Pulmonary artery endothelial cell (primary cell): ENCODE results near the gene RGS5. TPM values are rescaled to one million over a fixed set of nuclear protein-coding genes. Genes with fewer than 3 reads are reported as not detected.

Experiments used
- DNase-seq: peaks from one replicate; pipeline ENCODE4 v3.0.0-alpha.2; 2011; ENCODE audit warnings: low read depth, low spot score
- total RNA-seq: library from RNA; depleted of rRNA; stranded (reverse); fragments of >200 nt; gene quantifications from 2 replicates; pipeline ENCODE4 v1.2.3, GENCODE V29; 2014

RGS5 gene
- total RNA-seq, 1 donor from 2014 or later: 189 TPM

- DNase-seq: no peak
Measured at GRCh38 chr1:163182330-163182949, 20.3 kb downstream of the RGS5 start.

- no peak for DNase-seq
Measured at GRCh38 chr1:163178628-163179027, 24.1 kb downstream of the RGS5 start.

- DNase-seq: no peak
Measured at GRCh38 chr1:163176797-163177196, 25.9 kb downstream of the RGS5 start.

GRCh38 chr1:163174524-163175437, 27.9 kb downstream of the RGS5 start:
- no peak for DNase-seq

- DNase-seq: no peak
Measured at GRCh38 chr1:163173121-163173520, 29.6 kb downstream of the RGS5 start.

- DNase-seq: no peak
Measured at GRCh38 chr1:163172596-163172995, 30.1 kb downstream of the RGS5 start.

- DNase-seq: no peak
Measured at GRCh38 chr1:163171826-163172225, 30.9 kb downstream of the RGS5 start.

GRCh38 chr1:163170975-163171676, 31.6 kb downstream of the RGS5 start:
- DNase-seq: no peak

GRCh38 chr1:163170331-163170730, 32.4 kb downstream of the RGS5 start:
- no peak for DNase-seq

GRCh38 chr1:163169553-163169952, 33.2 kb downstream of the RGS5 start:
- no peak for DNase-seq

- DNase-seq: peak; percentile 94
Measured at GRCh38 chr1:163168053-163168452, 34.7 kb downstream of the RGS5 start.

GRCh38 chr1:163166886-163167555, 35.7 kb downstream of the RGS5 start:
- no peak for DNase-seq

GRCh38 chr1:163165119-163165518, 37.6 kb downstream of the RGS5 start:
- no peak for DNase-seq

- DNase-seq: no peak
Measured at GRCh38 chr1:163163881-163164582, 38.7 kb downstream of the RGS5 start.

- DNase-seq: no peak
Measured at GRCh38 chr1:163163163-163163562, 39.6 kb downstream of the RGS5 start.

- no peak for DNase-seq
Measured at GRCh38 chr1:163162381-163162914, 40.3 kb downstream of the RGS5 start.

GRCh38 chr1:163161841-163162240, 40.9 kb downstream of the RGS5 start:
- DNase-seq: no peak

- DNase-seq: no peak
Measured at GRCh38 chr1:163161337-163161736, 41.4 kb downstream of the RGS5 start.

- no peak for DNase-seq
Measured at GRCh38 chr1:163155606-163156005, 47.1 kb downstream of the RGS5 start.

- DNase-seq: no peak
Measured at GRCh38 chr1:163148911-163149310, 53.8 kb downstream of the RGS5 start.

GRCh38 chr1:163147019-163147418, 55.7 kb downstream of the RGS5 start:
- no peak for DNase-seq
